Lower leg skin (tissue), 3 donors: ENCODE data around the gene PRND.

Experiments used
- POLR2A ChIP-seq, 2 donors: fragments of 450-650 bp; IDR thresholded peaks; one replicate each; pipeline ENCODE4 v1.6.1; 2016 to 2017; ENCODE audit warnings: antibody characterized with exemption in 2 of 2, mild to moderate bottlenecking in 1 of 2, moderate library complexity in 1 of 2
- TF ChIP-seq, protein P1 (sequence below), 3 donors: fragments of 450-650 bp; IDR thresholded peaks; one replicate each; pipeline ENCODE4 v1.5.1; 2016; ENCODE audit warnings: antibody characterized with exemption in 3 of 3, mild to moderate bottlenecking in 3 of 3, moderate library complexity in 2 of 3

DNA sequence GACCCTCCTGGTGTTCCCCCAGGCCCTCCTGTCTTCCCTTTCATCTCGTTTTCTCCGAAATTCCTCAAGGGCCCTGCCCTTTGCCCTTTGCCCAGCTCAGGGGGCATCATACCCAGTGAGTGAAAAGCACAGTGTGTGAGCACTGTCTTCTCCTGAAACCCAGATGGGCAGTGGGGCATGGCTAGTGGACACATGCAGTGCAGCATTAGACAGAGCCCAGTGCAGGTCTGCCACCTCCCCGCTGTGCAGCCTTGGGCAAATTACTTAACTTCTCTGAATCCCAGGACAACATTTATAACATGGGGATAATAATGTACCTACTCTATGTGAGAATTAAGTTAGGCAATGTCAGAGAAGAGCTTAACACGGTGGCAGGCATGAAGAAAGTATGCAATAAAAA, 1.3 kb downstream of the PRND start:
- TF ChIP-seq, protein P1, sequence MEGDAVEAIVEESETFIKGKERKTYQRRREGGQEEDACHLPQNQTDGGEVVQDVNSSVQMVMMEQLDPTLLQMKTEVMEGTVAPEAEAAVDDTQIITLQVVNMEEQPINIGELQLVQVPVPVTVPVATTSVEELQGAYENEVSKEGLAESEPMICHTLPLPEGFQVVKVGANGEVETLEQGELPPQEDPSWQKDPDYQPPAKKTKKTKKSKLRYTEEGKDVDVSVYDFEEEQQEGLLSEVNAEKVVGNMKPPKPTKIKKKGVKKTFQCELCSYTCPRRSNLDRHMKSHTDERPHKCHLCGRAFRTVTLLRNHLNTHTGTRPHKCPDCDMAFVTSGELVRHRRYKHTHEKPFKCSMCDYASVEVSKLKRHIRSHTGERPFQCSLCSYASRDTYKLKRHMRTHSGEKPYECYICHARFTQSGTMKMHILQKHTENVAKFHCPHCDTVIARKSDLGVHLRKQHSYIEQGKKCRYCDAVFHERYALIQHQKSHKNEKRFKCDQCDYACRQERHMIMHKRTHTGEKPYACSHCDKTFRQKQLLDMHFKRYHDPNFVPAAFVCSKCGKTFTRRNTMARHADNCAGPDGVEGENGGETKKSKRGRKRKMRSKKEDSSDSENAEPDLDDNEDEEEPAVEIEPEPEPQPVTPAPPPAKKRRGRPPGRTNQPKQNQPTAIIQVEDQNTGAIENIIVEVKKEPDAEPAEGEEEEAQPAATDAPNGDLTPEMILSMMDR (IDR thresholded peaks at IDR 0.05): no peak
- TF ChIP-seq POLR2A (IDR thresholded peaks at IDR 0.05): no peak
